NK-92 treated with Interleukin-12 subunit alpha and Interleukin-12 subunit beta, amount 100 ng/mL, for 24 hours (cell line): Measurements from ENCODE around the gene KCTD1.
"Not testable (repeated sequence)": the region's sequence is repeated elsewhere in the genome, so short reads cannot be mapped to it uniquely, and the experiment has no call there.

ENCODE experiments used
- DNase-seq: peaks from one replicate; lab custom pipeline; 2025; lab: John Stamatoyannopoulos, UW

KCTD1 gene

DNA sequence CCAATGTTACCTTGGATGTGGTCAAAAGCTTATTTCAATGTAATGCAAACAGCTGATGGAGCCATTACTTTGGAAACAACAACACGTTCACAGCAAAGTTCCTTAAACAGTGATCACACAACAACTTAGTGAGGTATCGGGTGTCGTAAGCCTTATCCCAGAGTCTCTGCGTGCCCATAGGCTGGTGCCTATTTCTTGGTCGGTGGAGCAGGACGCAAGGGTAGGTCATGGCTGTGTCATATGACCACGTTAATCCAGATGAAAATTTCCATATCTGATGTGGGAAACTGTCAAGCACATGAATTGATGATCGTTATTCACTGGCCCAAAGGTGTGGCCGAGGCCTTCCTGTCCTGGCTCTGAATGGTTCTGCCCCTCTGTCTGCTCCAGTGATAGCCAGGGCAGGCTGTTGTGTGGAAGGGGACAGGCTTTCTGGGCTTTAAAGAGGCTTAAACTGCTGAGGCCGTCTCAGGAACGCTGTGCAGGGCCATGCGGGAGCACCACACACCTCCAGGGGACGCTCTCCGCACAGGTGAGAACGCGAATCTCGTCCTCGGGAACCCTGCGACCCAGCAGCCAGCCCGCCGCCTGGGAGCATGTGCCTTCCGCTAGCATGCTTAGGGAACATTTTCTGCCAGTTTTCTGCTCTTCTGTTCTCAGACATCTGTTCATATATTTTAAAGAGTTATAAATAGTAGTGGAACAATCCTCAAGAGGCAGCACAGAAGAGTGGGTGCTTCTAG, 90.6 kb downstream of the KCTD1 start:
- DNase-seq: no peak

DNA sequence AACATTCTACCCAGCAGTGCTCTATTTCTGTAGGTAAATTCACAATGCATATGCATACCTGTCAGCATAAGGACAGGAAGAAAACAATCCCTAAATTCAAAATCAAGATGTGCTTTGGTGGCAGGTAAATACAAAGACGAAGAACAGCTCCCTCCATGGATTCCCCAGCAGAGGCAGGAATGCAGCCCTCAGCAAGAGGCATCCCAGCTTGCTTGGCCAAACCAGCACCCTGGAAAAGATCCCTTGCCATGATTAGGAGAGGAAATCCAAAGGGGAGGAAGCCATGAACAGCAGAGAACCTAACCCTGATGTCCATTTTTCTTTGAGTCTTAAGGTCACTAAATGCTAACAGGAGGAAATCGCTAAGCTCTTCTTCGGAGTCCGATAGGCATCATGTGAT, 91.2 kb downstream of the KCTD1 start:
- no peak for DNase-seq

DNA sequence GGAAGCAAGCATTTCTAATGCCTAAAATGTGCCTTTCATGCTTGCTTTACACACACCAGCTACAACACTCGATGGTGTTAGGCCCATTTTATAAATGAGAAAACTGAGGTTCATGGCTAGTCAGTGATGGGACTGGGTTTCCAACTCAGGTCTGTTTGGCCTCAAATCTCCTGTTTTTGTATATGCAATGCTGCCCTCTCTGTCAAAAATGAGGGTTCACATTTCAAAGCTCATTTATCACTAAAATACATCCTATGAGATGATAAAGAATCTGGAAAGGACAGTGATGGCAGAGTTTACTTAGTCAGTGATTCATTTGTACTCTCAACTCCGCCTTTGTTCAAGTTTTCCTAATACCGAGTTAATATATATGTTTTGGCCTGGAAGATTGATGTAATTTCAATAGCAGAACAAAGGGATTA, 92.3 kb downstream of the KCTD1 start:
- DNase-seq: no peak

DNA sequence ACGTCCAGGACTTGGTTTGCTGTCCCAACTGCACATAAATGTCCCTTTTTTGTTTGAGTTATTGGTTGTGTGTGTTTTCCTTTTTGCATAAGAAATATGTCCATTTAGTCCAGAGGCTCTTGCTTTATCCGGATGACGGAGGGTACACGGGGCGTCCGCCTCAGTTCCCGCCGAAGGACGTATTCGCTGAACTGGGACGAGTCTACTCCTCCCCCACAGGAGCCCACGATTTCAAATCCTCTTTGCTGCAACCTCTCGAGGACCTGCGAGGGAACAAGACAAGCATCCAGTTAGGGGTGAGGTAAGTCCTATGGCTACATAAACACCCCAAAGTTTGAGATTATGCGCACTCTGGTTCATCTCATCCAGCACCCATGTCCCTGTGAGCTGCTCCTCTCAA, 92.7 kb downstream of the KCTD1 start:
- DNase-seq: no peak

DNA sequence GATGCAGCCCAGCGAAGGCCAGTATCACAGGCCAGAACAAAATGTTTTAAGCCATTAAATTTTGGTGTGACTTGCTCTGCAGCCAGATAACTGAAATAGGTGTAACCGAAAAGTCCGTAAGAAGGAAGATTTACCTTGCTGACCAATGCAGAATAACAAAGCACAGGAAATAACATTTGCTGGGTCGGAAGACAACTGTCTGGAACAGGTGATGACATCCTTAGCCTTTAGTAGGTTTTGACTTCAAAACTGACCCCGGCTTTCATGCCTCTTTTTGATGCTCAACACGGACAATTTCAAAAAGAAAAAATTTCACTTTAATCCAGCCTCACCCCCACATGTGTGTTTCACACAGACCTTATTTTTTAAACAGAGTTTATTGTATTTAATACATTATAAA, 93.7 kb downstream of the KCTD1 start:
- DNase-seq: no peak

DNA sequence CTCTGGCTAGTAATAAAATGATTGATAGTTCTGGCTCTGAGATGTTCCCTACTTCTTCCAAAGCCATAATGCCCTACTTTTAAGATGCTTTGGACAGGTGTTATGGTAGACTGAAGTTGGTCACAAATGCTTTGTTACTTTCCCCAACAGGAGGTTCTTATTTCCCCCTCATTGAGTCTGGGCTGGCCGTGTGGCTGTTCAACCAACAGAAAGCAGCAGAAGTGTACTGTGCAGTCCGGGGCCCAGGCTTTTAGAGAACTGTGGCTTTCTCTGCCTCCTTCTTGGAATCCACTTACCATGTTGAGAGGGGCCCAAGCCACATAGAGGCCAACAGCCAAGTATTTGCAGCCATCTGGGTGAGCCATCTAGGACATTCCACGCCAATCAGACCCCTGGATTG, 94.2 kb downstream of the KCTD1 start:
- no peak for DNase-seq

DNA sequence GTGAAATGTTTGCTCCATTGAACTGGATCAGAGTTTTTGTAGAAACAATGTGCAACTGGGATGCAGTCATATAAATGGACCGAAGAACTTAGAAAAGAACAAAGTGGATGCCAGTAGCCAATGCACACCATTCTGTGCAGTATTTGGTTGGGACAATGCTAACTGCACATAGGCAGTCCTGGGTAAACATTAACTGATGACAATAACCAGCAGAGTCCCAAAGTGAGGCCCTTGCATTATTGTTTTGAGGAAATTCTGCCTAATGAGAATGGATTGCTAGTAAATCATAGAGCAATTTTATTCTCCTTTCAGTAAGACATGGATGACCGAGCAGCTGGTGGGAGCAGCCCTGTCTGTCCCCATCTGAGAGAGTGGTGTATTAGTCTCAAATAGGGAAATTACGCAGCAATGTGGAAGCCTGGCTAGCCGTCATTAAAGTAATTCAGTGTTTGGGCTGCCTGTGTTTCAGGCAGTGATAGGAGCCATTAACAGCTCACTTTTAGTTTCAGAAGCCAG, 94.9 kb downstream of the KCTD1 start:
- DNase-seq: no peak

DNA sequence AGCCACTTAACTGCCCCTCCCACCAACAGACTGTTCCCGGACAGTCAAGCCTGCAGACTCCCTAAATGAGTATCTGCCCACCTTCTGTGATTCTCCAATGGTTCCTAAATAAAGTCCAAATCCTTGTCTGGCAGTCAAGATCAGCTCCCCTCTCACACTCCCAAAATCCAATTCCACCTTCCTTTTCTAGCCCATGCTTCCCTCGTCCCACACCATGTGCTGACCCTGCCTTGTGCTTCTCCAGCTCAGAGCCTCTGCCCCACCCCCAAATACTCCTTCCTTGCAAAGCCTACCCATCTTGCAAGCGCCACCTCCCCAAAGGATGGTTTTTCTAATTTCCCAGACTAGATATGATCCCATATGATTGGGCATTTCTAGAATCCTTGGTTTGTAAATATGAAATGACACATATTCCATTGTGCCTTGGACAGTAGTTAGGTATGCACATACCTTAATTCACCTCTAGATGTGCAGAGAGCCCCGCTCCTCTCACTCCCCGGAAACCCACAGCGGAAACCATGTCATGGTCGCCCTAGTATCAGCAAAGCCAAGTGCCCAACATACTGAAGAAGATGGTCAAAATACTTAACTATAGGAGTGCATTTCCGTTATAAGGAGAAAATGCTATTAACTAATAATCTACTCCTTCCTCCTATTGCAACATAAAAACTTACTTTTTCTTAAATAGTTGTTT, 97.2 kb downstream of the KCTD1 start:
- DNase-seq: no peak

DNA sequence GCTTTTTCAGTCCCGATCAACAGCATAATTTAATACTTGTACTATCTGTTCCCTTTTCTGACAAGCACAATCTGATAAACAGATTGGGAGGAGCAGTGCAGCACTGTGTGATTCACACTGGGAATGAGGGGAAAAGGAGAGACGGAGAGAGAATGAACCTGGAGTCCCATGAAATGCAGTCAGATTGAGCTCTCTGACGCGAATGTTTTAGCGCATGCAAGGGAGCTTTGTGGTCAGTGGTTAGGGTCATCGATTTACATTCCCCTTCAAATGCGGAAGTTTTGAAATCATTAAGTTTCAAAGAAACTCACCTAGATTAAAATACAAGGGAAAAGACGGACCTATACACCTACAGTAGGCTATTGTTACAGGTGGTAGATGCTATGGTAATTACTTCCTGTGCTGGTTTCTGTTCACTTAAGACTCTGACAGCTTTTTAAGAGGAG, 99.6 kb downstream of the KCTD1 start:
- no peak for DNase-seq

DNA sequence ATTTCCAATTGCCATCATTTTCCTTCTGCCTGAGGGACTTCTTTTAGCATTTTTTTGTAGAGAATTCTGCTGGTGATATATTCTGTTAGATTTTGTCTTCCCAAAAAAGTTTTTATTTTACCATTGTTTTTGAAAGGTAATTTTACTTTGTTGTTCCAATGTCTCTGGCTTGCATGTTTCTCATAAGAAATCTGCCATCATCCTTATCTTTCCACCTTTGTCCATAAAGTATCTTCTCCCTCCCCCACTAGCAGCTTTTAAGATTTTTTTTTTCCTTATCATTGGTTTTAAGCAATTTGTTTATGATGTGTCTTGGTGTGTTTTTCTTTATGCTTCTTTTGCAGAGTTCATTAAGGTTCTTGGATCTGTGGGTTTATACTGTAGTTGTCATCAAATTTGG, 104.5 kb downstream of the KCTD1 start:
- DNase-seq: no peak

DNA sequence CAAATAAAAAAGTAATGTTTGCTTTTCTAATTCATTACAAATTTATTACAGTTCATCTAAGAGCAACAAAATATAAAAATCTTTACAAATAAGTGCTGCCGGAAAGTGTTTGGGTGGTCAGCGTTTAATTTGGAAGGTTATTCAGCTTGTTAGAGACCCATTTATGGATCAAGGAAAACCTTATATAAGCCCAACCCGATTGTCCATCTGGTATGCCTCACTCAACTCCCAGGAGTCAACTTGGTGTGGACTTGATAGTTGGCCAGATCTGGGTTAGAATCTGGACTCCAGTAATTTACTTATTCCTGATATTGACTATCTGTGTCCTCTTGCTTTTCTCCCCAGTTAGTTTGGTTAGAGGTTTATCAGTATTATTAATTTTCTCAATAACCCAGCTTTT, 106.2 kb downstream of the KCTD1 start:
- DNase-seq: no peak

DNA sequence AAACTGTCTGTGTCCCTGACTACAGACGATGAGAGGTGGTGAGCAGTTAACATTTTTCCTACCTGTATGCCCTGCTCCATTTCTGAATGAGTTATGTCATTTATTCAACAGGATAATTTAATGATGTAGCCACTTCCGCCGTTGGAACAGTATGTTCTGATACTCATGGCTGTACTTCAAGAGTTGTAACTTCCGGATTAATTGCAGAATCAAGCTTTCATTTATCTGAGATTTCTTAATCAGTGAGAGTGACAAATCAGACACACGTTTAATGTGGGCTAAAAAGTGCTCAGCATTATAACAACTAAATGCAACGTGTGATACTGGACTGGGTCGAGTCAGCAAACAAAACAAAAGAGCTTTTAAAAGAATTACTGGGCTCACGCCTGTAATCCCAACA, 107.7 kb downstream of the KCTD1 start:
- no peak for DNase-seq

DNA sequence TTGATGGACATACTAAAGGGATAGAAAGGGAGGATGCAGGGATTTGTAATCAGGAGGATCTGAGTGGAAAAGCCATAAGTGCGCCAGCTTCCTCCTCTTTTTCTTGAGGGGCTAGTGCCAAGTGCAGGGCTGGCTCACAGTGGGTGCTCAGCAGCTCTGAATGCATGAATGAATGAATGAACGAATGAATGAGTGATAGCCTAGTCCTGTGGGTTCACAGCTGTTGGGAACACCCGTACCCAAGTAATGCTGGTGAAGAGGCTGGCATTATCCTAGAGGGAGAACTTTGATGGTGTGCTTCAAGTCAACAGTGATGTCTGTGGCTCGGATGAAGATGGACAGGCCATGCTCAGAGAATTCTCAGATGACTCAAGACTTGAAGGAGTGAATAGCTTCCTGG, 108.8 kb downstream of the KCTD1 start:
- DNase-seq: no peak

DNA sequence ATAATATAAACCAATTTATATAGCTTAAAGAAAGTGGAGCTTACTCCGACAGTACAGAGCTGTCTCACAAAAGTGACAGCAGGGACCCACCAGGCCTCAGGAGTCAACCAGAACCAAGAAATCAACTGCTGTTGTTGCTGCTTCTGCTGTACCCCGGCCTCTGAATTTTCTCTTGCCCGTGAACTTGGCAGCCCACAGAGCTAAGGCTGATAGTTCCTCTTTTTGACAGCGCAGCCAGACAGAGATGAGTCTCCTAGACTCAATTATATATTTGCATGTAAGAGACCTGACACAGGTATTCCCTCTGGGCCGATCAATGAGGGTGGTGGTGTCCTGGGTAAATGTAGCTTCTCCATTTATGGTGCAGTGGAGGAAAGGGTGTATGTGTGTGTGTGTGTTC, 109.4 kb downstream of the KCTD1 start:
- DNase-seq: no peak

DNA sequence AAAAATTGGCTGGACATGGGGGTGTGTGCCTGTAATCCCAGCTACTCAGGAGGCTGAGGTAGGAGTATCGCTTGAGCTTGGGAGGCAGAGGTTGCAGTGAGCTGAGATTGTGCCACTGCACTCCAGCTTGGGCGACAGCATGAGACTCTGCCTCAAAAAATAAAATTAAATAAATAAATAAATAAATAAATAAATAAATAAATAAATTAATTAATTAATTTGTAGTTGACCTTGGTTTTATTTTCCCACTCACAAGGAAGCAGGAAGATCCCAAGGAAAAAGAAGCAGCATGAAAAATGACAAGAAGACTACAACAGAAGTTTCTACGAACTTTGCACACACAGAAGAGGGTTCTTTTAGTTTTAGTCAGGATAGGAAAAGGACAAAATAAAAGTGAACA, 110.7 kb downstream of the KCTD1 start:
- not testable (repeated sequence) for DNase-seq

DNA sequence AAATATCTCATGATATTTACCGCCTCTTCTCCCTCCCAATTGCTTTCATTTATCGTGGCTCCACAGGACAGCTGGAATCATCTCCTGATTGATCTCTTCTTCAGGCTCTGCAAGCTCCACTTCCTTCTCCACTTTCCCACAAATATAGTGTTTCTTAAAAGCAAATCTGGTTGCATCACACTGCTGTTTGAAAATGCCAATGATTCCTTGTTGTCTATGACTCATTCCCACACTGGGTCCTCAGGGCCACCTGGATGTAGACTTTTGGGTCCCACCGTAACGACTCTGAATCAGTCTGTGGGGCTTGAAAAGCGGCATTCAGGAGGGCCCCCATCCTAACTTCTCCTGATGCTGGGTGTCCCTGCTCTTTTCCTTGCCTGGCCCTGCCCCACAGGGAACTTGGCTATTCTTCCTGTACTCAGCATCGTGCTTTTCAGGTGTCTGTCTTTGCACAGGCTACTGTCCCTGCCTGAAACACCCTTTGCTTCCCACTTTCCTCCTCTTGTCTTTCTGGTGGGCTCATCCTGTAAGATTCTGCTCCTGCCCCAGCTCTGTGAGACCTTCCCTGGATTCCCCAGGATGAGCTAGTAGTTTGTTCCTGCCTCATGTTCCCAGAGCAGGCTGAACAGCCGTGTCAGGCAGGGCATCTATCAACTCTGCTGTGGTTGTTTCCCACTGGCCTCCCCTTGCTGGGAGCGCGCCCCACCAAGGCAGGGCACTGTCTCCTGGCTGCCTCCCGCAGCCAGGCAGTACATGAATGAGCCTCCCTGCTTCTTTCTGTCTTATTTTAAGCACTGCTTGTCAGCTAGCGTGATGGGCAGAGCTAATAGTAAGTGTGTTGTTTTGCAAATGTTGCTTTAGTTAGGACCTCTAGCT, 111.9 kb downstream of the KCTD1 start:
- DNase-seq: no peak

DNA sequence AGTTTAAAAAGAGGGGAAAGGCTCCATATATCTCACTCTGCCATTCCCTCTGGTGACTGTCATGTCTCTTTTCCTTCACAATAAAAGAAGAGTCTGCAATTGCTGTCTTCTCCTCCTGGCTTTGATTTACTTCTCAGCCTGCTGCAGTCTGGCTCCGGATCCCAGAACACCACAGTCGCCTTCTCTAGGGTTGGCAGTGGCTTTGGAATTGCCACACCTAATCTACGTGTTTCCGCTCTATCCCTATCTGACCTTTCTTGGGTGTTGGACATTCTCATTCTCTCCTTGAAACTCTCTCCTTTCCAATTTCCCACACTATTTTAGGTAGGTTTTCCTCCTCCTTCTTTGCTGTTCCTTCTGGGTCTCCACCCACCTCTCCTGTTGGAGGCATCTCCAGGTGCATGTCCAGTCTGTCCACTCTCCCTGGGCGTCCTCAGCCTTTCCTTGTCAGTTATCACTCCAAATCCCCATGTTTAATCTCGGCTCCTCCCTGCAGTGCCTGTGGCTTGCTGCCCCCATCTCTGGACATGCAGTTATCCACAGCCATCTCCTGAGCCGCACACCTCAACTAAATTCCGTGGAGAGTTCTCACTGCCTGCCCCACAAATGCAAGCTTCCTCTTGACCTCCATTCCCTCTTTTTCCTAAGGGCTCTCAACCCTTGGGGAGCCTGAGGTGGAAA, 112.8 kb downstream of the KCTD1 start:
- DNase-seq: no peak

DNA sequence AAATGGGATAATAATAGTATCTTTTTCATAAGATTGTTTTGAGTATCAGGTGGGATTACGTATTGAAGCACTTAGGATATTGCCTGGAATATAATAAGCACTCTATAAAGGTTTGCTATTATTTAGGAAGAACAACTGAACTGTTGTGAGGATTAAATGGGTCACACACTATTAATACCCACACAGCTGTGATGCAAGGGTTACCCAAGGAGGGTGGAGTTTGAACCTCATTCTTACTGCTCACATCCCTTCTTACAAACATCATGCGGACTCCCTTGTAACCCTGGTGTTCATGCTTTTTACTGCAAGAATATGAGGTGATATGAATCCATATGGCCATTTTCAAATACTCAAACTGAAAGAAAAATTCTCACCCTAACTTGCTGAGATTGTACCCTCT, 113.5 kb downstream of the KCTD1 start:
- no peak for DNase-seq

DNA sequence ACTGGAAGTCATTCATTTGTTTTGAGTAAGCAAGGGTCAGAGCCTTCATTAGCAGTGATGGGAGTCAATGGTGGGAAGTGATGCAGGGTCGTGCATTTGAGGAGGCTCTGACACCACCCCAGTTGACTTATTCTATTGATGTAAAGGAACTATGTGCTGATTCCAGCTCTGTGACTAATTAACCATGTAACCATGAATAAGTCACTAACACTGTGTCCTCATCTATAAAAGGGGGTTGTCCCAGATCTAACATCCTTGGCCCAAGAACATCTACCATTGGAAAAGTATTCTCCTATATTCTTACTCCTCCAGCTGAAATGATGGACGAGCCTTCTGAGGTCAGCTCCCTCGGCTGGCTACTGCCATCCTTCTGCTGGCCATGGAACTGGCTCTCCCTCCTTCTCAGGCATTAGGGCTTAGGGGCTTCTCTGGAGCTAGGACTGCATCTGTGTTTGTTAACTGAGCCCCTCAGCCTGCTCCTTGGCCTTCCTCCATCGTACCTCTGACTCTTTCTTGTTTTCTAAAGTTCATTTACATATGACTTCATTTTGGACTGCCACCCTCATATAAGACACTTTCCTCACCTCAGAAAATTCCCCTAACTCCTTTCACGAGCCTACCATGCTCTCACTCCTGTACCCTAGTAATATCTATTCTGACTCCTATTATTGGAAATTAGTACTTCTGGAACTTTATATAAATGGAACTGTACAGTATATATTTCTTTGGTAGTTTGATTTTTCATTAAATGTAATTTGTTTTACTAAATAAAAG, 115.5 kb downstream of the KCTD1 start:
- no peak for DNase-seq

DNA sequence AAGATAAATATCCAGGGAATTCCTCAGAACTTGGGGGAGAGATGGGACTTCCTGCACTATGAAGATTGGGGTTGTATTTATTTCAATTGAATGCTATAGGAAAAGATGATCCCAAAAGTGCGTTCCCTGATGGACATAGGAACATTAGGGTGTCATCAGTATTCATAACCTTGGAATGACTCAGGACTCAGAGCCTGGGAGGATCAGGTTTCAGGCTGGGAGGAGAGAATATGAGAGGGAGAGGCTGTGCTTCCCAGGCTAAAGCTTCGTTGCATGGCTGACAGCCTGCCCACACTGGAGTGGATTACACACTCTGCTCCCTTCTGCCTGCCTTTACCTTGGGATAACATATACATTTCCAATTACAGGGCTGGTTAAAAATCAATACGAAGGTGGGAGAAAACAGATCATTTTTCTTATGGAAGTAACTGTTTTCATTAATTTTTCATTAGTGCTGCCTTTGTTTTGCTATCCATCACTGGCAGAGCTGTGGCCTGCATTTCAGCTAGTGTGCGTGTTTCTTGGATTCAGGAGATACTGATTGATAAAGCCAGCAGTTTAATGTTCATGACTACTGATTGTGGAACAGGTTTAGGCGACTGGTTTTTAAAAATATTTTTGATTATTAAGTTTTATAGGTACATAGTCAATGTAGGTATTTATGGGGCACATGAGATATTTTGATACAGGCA, 118.7 kb downstream of the KCTD1 start:
- no peak for DNase-seq

DNA sequence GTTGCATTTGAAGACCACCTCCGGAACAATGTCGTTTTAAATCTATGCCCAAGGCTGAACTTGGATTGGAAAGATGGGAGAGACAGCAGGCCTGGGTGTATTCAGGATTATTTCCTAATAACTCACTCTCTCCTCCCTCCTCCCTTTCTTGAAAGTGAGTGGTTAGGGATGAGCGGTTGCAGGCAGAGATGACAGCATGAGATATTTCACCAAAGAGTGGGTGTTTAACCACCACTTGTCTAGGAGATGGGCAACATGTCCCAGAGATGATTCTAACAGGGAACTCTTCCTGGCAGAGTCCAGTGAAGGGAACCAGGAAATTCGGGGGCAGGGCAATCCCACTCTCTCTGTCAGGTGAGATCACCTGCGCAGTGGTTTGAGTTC, 123.2 kb downstream of the KCTD1 start:
- DNase-seq: no peak
